ENCODE data around the gene SLC5A10.
"Not testable (repeated sequence)": the region's sequence is repeated elsewhere in the genome, so short reads cannot be mapped to it uniquely, and the experiment has no call there.

- not testable (repeated sequence) for TF ChIP-seq EP300 (IDR thresholded peaks at IDR 0.05; ENCODE audit: borderline replicate concordance in 1 of 2, low read depth in 1 of 2, low read length in 1 of 2); CTCF (IDR thresholded peaks at IDR 0.05); ZBTB33 (IDR thresholded peaks at IDR 0.05; ENCODE audit: borderline replicate concordance, low read depth); RXRA (IDR thresholded peaks at IDR 0.05; ENCODE audit: borderline replicate concordance, low read depth); YY1 (IDR thresholded peaks at IDR 0.05; ENCODE audit: low read depth); MXI1 (IDR thresholded peaks at IDR 0.05; ENCODE audit: low read depth, low read length); GABPA (IDR thresholded peaks at IDR 0.05; ENCODE audit: low read depth); TEAD4 (IDR thresholded peaks at IDR 0.05; ENCODE audit: borderline replicate concordance, insufficient read depth); NRF1 (IDR thresholded peaks at IDR 0.05; ENCODE audit: low read depth, low read length); TAF1 (IDR thresholded peaks at IDR 0.05; ENCODE audit: borderline replicate concordance, low read depth, low read length); FOSL2 (IDR thresholded peaks at IDR 0.05; ENCODE audit: borderline replicate concordance, low read depth); EZH2phosphoT487 (IDR thresholded peaks at IDR 0.05; ENCODE audit: borderline replicate concordance, low read depth); NFIC (IDR thresholded peaks at IDR 0.05; ENCODE audit: borderline replicate concordance); MAX (IDR thresholded peaks at IDR 0.05; ENCODE audit: low read depth)
These were observed 118.6 kb downstream of the SLC5A10 start for GRCh38 chr17:19070318-19071168.
